AG04449 (cell line): ENCODE data around the gene CDC73.
"Not testable (repeated sequence)": the region's sequence is repeated elsewhere in the genome, so short reads cannot be mapped to it uniquely, and the experiment has no call there.

Experiments used
- CTCF ChIA-PET: fragments of 350-600 bp; formaldehyde crosslinking; extraction: SDS; loops from one replicate; lab custom pipeline; 2021; ENCODE audit warnings: antibody characterized with exemption; lab: Yijun Ruan, JAX
- POLR2A ChIA-PET: fragments of 400-600, 350-600 bp; formaldehyde crosslinking; extraction: SDS; loops from one replicate; lab custom pipeline; 2020; ENCODE audit warnings: antibody characterized with exemption, inconsistent platforms; lab: Yijun Ruan, JAX
- DNase-seq: peaks from one replicate; pipeline ENCODE4 v3.0.0-alpha.2; 2010; ENCODE audit warnings: low read depth, low spot score
- H3K4me3 ChIP-seq: 2 replicates; pipeline ENCODE4 v1.5.1; 2011; ENCODE audit warnings: low read depth, mild to moderate bottlenecking, control low read depth, low read length
- TF ChIP-seq, protein P1 (sequence below): IDR thresholded peaks from one replicate; pipeline ENCODE4 v1.5.1; 2011; ENCODE audit warnings: mild to moderate bottlenecking, moderate library complexity, low read length, control low read depth, inconsistent platforms; ENCODE audit not compliant: insufficient read depth; ENCODE audit errors: missing control alignments

The CDC73 gene

DNA sequence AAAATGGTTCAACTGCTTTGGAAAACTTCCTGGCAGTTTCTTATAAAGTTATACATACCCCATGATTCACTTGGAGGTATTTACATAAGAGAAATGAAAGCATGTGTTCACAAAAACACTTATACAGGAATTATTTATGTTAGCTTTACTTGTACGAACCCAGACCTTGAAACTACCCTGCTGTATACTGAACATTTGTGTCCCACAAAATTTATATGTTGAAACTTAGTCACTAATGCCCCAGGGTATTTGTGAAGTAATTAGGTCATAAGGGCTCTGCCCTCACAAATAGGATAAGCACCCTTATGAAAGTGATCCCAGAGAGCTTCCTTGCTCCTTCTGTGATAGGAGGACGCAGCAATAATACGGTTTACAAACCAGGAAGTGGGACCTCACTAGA is 107.3 kb downstream of the CDC73 start:
- ChIA-PET CTCF (no interaction called here), POLR2A (no interaction called here)
- TF ChIP-seq, protein P1, sequence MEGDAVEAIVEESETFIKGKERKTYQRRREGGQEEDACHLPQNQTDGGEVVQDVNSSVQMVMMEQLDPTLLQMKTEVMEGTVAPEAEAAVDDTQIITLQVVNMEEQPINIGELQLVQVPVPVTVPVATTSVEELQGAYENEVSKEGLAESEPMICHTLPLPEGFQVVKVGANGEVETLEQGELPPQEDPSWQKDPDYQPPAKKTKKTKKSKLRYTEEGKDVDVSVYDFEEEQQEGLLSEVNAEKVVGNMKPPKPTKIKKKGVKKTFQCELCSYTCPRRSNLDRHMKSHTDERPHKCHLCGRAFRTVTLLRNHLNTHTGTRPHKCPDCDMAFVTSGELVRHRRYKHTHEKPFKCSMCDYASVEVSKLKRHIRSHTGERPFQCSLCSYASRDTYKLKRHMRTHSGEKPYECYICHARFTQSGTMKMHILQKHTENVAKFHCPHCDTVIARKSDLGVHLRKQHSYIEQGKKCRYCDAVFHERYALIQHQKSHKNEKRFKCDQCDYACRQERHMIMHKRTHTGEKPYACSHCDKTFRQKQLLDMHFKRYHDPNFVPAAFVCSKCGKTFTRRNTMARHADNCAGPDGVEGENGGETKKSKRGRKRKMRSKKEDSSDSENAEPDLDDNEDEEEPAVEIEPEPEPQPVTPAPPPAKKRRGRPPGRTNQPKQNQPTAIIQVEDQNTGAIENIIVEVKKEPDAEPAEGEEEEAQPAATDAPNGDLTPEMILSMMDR: no peak
- no peak overlapping the region for H3K4me3 ChIP-seq
- DNase-seq: no peak

DNA sequence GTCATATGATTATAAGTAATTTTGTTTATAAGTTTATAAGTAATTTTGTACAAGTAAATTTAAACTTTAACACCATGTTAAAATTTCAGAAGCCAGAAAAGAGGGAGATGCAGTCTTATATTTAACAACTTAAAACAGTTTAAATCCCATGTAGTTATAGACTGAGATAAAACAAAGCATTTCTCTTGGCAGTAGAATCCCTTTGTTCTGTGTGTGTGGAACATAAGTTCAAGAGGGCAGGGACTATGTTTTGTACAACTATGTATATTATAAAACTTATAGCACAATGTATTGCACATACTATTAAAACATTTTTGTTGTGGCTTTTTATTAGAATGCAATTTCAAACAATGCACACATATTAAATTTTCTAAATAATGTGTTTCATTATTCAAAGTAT is 109.3 kb downstream of the CDC73 start:
- POLR2A ChIA-PET, H3K4me3 ChIP-seq, DNase-seq, CTCF ChIA-PET: not testable (repeated sequence)

DNA sequence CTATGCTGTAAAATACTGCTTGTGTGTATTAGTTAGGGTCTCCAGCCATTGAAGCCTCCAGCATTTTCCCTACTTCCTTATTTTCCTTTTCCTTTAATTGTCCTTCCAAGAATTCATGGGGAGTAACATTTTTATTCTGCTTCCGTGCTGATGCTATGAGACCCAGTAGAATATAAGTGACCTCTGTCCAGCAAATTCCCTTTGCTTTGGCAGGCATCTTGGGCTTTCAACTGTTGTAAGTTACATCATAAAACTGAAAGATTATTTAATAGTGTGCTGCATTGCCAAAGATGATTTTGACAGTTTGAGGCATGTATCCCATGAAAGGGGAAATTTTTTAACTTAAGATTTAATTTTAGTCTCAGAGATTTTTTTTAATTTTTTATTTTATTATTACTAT is 112.7 kb downstream of the CDC73 start:
- ChIA-PET POLR2A (no interaction called here), CTCF (interaction anchor here (1.2 kb wide), 1 partner anchor 12 kb away, joined by 4 read pairs; no protein-coding TSS in a partner anchor)
- TF ChIP-seq, protein P1: no peak
- H3K4me3 ChIP-seq: no peak overlapping the region
- no peak for DNase-seq

DNA sequence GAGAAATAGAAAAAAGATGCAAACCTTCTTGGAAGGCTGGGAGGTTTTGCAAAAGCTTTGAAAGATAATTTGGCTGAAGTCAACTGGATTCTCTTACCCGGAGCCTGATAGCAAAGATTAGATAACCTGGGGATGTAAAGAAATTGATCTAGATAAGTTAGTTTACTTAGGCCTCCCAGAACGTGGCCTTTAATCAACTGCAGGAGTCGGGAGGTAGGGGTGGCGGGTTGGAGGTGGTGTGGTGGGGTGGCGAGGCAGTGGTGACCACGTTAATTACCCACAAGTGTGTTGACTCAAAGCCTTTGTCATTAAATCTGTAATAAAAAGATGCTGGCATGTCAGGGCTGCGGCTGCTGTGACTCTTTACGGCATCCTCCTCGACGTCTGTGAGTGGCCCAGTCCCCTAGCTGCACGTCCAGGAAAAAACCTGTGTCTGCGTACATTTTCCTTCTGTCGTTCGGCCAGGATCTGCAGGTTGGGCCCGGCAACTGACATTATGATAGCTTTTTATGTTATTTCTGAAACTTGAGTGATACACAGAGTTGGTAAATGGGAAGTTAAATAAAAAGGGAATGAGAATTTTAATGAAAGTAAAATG is 115.6 kb downstream of the CDC73 start:
- TF ChIP-seq, protein P1: no peak
- ChIA-PET CTCF (no interaction called here), POLR2A (no interaction called here)
- H3K4me3 ChIP-seq: no peak overlapping the region
- no peak for DNase-seq

DNA sequence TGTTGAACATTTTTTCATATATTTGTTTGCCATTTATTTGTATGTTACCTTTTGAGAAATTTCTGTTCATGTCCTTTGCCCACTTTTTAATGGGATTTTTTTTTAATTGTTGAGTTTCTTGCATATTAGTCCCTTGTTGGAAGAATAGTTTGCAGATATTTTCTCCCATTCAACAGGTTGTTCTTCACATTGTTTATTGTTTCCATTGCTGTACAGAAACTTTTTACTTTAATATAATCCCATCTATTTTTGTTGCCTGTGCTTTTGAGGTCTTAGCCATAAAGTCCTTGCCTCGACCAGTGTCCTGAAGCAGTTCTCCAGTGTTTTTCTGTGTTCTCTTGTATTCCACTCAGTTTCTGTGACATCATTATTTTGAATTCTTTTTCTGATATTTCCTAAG is 118.8 kb downstream of the CDC73 start:
- ChIA-PET POLR2A (no interaction called here), CTCF (interaction anchor here (0.7 kb wide), 1 partner anchor 14 kb away, joined by 3 read pairs; no protein-coding TSS in a partner anchor)
- no peak for DNase-seq
- TF ChIP-seq, protein P1: no peak
- no peak overlapping the region for H3K4me3 ChIP-seq

DNA sequence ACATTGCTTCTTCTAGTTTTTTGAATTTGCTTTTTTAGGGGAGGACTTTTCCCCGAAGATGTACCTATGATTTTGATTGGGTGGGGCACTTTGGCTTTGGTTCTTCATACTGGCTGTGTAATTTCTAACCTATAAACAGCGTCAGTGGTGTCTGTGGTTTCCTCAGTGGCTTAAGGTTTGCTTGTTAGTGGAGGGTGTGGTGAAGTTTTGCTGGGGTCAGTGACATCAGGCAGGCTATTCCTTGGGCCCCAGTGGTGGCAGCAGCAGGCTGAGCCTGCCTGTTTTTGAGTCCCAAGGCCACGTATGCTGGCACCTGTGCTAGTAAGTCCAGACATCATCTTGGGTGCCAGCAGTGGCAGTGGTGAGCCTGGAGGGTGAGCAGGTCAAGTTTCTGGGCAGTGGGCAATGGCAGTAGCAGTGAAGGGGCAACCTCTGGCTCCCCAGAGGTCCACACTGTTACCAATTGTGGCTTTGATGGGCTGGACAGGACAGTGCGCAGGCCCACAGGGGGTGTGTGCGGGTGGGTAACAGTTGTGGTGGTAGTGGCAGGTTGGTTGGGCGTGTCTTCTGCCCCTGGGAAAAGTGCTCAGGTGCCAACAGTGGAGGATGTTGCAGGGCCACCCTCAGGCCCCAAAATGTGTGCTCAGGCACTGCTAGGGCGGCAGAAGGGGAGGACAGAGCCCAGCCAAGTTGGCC is 119.4 kb downstream of the CDC73 start:
- TF ChIP-seq, protein P1: no peak
- no peak overlapping the region for H3K4me3 ChIP-seq
- ChIA-PET CTCF (interaction anchor here (0.7 kb wide), 1 partner anchor 13 kb away, joined by 3 read pairs; no protein-coding TSS in a partner anchor), POLR2A (no interaction called here)
- no peak for DNase-seq
